ENCODE measurements around the gene RAB20. TPM values are rescaled to one million over a fixed set of nuclear protein-coding genes. Genes with fewer than 3 reads are reported as not detected.
A peak's percentile ranks its signal among the peaks of the same experiment; 100 is the strongest.

Gene RAB20
- total and polyA plus RNA-seq, 10 of the 15 experiments (the other 5 are each of a cell fraction or from before 2014, with no cell fraction given), result 0.48 to 33.1 (median 9.6) TPM

DNA sequence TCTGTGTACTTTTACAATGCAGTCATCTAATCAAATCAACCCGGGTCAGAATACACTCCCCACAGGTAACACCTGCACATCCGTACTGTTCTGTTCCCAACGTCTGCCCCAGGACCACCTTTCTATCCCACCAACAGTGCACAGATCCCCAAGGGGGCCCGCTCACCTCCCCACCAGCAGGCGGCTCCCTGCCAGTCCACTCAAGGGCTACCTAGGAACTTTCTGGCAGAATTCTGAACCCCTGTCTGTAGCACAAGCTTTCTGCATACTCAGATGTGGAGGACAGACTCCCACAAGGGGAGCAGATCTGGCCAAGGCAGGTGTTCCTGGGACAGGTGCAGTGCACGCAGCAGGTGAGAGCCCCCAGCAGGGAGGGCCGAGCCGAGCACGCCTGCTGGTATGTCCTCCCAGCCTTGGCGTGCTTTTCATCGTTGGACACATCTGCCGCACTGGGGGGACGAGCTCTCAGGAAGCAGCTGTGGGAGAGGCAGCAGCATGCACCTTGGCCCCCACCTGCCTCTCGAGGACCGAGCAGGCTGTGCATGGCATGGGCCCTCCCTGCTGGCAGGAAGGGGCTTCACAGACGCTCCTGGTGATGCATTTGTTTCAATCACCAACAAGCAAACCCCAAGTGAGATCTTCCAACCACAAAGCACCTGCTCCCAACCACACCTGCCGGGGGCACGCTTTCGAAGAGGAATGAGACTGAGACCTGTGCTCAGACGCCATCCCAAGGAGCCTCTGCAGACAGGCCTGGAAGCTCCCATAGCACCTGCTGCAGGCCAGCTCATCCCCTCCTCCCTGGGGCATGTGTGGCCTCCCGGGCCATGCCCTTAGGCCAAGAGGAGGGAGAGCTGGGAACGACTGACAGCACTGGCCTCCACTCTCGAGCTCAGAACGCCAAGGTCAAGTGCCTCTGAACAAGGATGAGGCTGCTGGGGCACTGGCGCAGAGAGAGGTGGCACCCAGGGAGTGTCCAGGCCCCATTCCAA is 35.9 kb downstream of the RAB20 start (continued):
- TF ChIP-seq, protein P1, sequence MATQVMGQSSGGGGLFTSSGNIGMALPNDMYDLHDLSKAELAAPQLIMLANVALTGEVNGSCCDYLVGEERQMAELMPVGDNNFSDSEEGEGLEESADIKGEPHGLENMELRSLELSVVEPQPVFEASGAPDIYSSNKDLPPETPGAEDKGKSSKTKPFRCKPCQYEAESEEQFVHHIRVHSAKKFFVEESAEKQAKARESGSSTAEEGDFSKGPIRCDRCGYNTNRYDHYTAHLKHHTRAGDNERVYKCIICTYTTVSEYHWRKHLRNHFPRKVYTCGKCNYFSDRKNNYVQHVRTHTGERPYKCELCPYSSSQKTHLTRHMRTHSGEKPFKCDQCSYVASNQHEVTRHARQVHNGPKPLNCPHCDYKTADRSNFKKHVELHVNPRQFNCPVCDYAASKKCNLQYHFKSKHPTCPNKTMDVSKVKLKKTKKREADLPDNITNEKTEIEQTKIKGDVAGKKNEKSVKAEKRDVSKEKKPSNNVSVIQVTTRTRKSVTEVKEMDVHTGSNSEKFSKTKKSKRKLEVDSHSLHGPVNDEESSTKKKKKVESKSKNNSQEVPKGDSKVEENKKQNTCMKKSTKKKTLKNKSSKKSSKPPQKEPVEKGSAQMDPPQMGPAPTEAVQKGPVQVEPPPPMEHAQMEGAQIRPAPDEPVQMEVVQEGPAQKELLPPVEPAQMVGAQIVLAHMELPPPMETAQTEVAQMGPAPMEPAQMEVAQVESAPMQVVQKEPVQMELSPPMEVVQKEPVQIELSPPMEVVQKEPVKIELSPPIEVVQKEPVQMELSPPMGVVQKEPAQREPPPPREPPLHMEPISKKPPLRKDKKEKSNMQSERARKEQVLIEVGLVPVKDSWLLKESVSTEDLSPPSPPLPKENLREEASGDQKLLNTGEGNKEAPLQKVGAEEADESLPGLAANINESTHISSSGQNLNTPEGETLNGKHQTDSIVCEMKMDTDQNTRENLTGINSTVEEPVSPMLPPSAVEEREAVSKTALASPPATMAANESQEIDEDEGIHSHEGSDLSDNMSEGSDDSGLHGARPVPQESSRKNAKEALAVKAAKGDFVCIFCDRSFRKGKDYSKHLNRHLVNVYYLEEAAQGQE (IDR thresholded peaks at IDR 0.05; ENCODE audit: low read depth, low read length), result no peak
- peak; percentile 38; the same call in 1 of the 2 replicates for TF ChIP-seq LARP7 (IDR thresholded peaks at IDR 0.05)
- TF ChIP-seq CHD1 (IDR thresholded peaks at IDR 0.05; ENCODE audit: low read depth, low read length), result no peak
- TF ChIP-seq SUZ12 (IDR thresholded peaks at IDR 0.05; ENCODE audit: unreplicated experiment), result no peak
- TF ChIP-seq, protein P2, sequence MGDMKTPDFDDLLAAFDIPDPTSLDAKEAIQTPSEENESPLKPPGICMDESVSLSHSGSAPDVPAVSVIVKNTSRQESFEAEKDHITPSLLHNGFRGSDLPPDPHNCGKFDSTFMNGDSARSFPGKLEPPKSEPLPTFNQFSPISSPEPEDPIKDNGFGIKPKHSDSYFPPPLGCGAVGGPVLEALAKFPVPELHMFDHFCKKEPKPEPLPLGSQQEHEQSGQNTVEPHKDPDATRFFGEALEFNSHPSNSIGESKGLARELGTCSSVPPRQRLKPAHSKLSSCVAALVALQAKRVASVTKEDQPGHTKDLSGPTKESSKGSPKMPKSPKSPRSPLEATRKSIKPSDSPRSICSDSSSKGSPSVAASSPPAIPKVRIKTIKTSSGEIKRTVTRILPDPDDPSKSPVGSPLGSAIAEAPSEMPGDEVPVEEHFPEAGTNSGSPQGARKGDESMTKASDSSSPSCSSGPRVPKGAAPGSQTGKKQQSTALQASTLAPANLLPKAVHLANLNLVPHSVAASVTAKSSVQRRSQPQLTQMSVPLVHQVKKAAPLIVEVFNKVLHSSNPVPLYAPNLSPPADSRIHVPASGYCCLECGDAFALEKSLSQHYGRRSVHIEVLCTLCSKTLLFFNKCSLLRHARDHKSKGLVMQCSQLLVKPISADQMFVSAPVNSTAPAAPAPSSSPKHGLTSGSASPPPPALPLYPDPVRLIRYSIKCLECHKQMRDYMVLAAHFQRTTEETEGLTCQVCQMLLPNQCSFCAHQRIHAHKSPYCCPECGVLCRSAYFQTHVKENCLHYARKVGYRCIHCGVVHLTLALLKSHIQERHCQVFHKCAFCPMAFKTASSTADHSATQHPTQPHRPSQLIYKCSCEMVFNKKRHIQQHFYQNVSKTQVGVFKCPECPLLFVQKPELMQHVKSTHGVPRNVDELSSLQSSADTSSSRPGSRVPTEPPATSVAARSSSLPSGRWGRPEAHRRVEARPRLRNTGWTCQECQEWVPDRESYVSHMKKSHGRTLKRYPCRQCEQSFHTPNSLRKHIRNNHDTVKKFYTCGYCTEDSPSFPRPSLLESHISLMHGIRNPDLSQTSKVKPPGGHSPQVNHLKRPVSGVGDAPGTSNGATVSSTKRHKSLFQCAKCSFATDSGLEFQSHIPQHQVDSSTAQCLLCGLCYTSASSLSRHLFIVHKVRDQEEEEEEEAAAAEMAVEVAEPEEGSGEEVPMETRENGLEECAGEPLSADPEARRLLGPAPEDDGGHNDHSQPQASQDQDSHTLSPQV (IDR thresholded peaks at IDR 0.05), result no peak
- TF ChIP-seq, protein P3, sequence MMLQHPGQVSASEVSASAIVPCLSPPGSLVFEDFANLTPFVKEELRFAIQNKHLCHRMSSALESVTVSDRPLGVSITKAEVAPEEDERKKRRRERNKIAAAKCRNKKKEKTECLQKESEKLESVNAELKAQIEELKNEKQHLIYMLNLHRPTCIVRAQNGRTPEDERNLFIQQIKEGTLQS (IDR thresholded peaks at IDR 0.05; ENCODE audit: borderline replicate concordance, extremely low read depth, low read depth, low read length), result no peak
- no peak for TF ChIP-seq WRNIP1 (IDR thresholded peaks at IDR 0.05; ENCODE audit: borderline replicate concordance, low read depth, low read length)
- TF ChIP-seq, protein P4, sequence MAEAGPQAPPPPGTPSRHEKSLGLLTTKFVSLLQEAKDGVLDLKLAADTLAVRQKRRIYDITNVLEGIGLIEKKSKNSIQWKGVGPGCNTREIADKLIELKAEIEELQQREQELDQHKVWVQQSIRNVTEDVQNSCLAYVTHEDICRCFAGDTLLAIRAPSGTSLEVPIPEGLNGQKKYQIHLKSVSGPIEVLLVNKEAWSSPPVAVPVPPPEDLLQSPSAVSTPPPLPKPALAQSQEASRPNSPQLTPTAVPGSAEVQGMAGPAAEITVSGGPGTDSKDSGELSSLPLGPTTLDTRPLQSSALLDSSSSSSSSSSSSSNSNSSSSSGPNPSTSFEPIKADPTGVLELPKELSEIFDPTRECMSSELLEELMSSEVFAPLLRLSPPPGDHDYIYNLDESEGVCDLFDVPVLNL (IDR thresholded peaks at IDR 0.05; ENCODE audit: low read depth, low read length), result no peak
- no peak for TF ChIP-seq IRF4 (IDR thresholded peaks at IDR 0.05; ENCODE audit: low read depth, low read length)
- TF ChIP-seq TBL1XR1 (IDR thresholded peaks at IDR 0.05; ENCODE audit: low read depth, low read length), result no peak
- TF ChIP-seq NR2F1 (conservative IDR thresholded peaks at IDR 0.05), result 0 out of 2 replicates have a peak, but pooled peaks have one; percentile 22
- TF ChIP-seq RAD21 (IDR thresholded peaks at IDR 0.05; ENCODE audit: insufficient read depth, low read depth, low read length), result peak; percentile 63
- no peak for TF ChIP-seq RCOR1 (conservative IDR thresholded peaks at IDR 0.05; ENCODE audit: low read depth, low read length)
- TF ChIP-seq JUND (IDR thresholded peaks at IDR 0.05; ENCODE audit: low read depth, low read length), result no peak
- peak; percentile 33; the same call in 1 of the 2 replicates for TF ChIP-seq MXI1 (IDR thresholded peaks at IDR 0.05; ENCODE audit: low read depth, low read length)
- no peak for TF ChIP-seq RELA (IDR thresholded peaks at IDR 0.05; ENCODE audit: borderline replicate concordance, partially characterized antibody)
- TF ChIP-seq ZNF207 (IDR thresholded peaks at IDR 0.05; ENCODE audit: borderline replicate concordance), result no peak
